Anterior cingulate cortex (tissue), 58 donors: Measurements from ENCODE around the gene KLHL13.
A peak's percentile ranks its signal among the peaks of the same experiment; 100 is the strongest.
"Not testable (repeated sequence)": the region's sequence is repeated elsewhere in the genome, so short reads cannot be mapped to it uniquely, and the experiment has no call there.

Experiments
- DNase-seq, 58 donors: peaks; one replicate each; lab custom pipeline; 2025; lab: John Stamatoyannopoulos, UW

Gene KLHL13

DNA sequence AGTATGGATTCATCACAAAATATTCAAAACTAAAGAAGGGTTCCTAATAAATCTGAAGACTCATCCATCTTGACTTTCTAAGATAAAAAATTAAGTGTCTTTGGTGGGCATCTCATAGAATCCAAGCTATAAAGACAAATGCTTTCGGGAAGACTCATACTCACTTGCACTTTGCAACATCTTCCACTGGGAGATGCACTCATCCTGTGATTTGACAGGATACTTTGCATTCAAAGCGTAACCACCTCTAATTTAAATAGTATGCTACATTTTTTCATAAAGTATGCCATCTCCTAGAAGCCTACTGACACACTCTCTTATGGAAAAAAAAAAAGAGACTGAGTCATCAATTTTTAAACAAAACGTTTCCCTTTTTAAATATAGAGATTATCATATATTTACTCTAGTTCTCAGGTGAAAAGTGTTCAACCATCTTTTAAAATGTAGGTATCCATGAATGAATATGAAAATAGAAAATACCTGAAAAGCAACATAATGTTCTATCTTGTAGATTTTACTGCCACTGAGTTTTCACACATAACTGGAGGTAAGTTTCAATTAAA is 119.6 kb downstream of the KLHL13 start:
- no peak for DNase-seq

DNA sequence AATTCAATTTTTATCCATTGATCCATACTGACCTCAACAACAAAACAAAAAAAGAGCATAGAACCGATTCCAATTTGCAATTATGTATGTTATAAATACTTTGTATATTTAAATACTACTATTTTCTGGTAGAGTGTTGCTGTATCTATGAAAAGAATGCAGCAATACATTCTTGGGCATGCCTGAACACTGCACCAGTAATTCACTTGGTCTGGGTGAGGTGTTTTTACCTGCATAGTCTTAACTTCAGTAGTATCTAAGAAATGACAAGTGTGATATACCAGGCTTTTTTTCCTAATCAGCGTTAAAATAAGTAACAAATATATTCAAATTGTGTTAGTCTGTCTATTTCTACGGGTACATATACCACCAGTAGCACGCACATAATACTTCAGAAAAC is 120.2 kb downstream of the KLHL13 start:
- DNase-seq: no peak

- DNase-seq: no peak
Observed at GRCh38 chrX:117995378-117995777, 121.2 kb downstream of the KLHL13 start.

DNA sequence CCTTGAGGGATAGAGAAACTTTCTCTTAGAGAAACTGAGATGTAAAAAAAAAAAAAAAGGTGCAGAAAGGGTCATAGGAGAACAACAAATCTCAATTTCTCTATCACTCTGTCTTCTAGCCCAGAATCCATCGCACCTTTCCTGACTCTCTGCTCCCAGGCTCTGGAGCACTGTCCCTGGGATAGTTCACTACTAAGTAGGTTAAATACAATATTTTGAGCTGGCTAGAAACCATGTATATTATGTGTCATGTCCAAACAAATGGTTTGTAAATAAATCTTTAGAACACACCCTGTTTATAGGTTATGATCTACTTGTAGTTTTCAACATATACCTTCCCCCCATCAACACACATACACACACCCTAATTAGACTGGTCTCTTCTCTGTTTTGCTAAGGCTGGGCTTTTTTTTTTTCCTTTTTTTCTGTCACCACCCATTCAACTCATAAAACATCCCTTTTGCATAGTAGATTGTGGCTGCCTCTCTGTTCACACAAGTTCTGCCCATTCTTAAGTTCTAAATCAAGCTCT is 124.4 kb downstream of the KLHL13 start:
- no peak for DNase-seq

DNA sequence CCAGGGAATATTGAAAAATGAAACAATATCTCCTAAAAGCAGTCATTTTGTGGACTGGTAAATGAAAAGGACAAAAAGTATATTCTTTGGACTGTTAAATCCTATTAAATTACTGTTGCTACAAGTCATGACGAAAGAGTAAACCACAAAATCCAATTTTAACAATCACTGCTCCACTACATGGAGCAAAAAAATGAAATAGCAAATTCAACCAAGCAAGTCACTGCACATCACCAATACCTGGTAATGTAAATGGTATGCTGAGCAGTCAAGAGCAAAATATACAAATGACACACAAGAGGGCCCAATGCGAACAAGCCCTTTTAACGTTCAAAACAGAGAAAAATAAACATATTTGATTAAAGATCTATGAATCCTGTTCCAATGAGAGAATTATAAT is 126.2 kb downstream of the KLHL13 start:
- DNase-seq: no peak

- no peak for DNase-seq
Observed at GRCh38 chrX:117989512-117989911, 127.1 kb downstream of the KLHL13 start.

DNA sequence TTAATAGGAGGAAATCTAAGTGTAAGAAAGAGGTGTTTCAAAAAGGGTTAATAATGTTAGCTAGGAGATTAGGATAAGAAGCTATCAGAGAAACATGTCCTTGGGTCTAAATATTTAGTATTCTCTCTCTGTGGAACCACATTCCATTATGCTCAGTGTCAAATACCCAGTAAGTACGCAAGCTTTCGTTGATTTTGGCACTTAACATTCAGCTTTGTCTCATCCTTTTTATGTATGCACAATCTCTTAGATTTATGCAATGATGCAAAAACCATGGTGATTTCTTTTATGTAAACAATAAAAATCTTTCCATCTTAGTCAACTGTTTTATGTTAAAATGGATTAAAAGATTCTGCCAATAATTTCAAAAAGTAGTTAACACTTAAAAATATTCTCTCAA is 129.2 kb downstream of the KLHL13 start:
- no peak for DNase-seq

DNA sequence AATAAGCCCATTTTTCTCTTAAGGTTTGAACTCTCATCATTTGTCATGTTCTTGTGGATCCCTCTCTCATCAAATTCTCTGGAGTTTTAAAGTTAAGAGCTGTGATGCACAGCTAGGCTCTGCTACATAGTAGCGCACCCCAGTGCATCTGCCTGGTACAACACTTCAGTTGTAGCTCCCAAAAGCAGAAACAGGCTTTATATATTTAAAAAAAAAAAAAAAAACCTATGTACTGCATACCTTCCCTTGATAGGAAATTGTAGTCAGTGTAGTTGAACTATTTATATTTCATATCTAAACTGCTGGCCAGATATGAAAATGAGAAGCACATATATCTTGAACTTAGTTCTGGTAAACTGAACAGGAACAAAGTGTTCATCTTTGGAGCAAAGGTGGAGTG is 131.4 kb downstream of the KLHL13 start:
- peak in 3 of 58 donors; percentile 0 to 2 (median 0) for DNase-seq

DNA sequence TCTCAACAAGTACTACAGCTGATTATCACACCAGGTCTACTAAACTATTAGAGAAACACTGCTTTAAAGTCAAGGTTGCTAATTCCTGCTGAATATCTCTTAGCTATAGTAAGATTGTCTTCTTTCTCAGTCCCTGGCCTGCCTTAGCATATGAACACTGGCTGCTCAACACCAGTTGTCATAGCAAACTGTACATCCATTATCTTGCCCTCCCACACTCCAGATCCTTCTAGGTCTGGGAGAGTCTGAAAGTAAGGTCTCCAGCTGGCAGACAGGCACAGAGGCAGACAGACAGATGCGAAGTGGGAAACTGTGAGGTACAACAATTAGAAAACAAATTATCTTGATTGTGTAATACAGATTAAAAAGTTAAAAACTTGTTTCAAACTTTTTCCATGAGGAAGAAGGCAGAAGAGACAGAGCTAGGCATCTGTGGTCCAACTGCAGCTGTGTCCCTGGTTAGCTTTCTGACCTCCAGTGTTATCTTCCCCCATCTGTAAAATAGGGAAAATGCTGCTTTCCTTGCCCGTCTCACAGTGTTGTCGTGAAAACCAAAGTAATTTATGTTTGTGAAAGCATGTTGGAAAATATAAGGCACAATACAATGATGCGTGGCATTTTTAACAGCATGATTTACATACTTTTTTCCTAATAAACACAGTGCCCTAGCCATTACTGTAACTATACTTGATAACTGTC is 133.8 kb downstream of the KLHL13 start:
- no peak for DNase-seq

- DNase-seq: no peak
Observed at GRCh38 chrX:117978402-117978801, 138.2 kb downstream of the KLHL13 start.

DNA sequence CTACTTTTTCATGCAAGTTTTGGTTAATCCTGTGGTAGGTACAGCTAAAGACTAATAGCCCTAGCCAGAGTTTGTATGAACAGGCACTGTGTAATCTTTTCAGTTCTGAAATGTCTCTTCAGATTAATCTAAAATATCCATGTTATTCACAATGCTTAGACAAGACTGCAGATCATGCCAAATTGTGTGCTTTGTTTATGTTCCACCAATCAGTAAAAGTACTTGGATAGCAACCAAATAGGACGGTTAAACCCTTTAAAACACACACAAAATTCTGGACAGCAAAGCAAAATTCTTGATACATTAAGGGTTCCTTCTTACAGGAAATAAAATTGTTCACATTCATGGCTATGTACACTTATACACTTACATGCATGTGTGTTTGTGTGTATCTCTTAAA is 139.1 kb downstream of the KLHL13 start:
- no peak for DNase-seq

GRCh38 chrX:117973110-117973807 is 143.4 kb downstream of the KLHL13 start:
- no peak for DNase-seq

DNA sequence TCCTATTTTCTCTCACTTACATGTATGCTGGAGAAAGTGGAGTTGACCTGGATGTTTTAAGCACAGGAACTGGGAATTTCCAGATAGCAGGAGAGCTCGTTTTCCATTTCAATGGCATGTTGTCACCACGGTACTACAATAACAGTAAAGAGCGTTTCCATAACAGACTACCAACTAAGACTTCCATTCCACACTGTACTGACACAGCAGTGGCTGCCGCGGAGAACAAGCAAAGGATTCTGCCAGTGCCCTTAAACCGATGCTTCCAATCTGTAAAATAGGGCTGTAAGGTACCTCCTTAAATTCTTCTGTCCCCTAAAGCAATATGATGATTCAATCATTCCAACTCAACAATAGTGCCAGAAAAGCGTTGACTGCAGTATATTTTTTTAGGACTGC is 143.9 kb downstream of the KLHL13 start:
- DNase-seq: no peak

DNA sequence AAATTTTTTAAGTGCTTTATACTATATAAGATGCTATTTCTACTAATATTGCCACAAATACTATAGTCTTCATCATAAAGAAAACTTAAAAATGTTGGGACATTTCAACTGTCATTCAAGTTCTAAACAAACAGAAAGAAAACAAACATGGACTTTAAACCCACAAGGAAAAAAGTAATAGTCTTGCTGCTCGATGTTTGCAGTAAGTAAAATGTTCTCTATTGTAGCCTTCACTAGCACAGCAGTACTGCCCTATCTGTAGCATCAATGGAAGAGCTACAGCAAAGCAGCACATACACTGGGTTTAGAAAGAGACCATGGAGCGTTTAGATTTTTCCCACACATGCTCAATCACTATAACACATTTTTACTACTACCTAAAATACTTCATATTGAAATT is 146.8 kb downstream of the KLHL13 start:
- no peak for DNase-seq

DNA sequence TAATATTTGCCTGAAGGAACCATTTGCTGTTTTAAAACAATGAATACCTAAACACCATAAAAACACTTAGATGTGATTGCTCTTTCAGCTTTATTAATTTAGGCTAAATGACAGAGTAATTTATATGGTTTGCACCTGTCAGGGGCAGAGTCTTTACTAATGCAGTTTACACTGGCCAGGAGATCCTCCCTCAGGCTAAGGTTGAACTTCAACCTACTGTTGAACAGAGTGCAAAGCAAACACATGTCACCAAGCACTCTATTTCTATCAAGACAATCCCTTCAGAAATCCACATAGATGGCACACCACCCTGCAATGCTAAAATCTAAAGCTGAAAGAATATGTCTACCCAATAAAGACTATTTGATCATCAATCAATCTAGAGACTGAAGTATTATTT is 147.3 kb downstream of the KLHL13 start:
- no peak for DNase-seq

GRCh38 chrX:117959045-117959444 is 157.6 kb downstream of the KLHL13 start:
- no peak for DNase-seq

DNA sequence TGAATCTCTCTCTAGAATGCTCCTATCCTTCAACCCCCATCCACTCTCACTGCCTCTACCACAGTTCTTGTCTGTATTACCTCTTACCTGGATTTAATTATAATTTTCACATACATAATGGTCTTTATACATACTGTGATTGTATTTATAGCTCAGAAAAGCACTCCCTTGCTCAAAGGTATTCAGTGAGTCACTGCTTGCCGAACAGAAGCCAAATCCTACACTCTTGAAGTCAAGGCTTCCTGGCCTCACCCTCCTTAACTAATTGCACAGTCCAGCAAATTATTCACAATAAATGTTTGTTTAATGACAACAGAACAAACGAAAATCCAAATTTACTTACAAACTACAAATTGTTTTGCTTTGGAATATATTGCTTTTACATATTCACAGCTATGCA is 159.5 kb downstream of the KLHL13 start:
- no peak for DNase-seq

DNA sequence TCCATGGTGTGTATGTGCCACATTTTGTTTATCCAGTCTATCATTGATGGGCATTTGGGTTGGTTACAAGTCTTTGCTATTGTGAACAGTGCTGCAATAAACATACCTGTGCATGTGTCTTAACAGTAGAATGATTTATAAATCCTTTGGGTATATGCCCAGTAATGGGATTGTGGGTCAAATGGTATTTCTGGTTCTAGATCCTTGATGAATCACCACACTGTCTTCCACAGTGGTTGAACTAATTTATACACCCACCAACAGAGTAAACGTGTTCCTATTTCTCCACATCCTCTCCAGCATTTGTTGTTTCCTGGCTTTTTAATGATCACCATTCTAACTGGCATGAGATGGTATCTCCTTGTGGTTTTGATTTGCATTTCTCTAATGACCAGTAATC is 177.3 kb downstream of the KLHL13 start:
- DNase-seq: not testable (repeated sequence)

GRCh38 chrX:117936118-117936517 is 180.5 kb downstream of the KLHL13 start:
- no peak for DNase-seq

DNA sequence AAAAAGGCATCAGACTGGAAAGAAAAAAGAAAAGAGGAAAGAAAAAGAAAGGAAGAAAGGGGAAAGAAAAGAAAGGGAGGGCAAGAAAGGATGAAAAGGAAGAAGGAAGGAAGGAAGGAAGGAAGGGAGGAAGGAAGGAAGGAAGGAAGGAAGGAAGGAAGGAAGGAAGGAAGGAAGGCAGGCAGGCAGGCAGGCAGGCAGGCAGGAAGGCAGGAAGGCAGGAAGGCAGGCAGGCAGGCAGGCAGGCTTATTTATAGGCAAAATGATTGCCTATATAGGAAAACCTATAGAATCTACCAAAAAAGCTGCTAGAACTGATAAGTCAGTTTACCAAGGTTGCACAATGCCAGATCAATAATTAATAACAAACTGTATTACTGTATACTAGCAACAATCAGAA is 186.5 kb downstream of the KLHL13 start:
- DNase-seq: not testable (repeated sequence)

DNA sequence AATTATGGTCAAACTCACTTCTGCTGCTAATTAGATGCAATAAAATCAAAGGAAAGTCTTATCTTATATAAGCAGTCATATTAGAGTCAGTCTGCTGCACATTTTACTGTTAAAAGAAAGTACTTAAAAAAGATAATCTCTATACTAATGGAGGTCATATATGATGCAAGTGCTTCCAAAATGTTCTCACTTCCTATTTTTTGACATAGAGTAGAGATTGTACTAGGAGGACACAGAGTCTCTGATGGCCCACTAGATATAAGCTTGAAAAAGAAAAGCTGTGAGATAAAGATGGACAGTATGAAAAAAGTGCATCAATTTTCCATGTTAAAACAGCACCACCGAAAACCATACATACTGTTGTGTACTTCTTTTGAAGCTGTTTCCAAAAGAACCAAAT is 196.9 kb downstream of the KLHL13 start:
- no peak for DNase-seq

DNA sequence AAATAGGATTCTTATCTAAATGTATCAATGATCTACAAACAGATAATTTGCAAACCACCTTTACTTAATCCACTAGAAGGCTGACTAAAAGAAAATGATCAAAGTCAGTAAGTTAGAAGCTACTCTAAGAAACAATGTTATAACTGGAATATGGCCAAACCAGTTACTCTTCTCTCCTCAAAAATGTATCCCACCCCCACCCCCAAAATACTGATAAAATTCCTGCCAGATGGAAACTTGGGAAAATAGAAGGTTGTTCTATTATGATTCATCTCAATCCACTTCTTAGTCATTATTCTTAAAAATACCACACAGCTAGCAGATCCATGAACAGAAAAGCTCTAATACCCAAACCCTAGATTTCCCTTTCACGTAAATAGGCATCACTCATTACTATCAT is 206.4 kb downstream of the KLHL13 start:
- DNase-seq: no peak
